Heart right ventricle (tissue), 16 donors: ENCODE data around the gene TRIM47. TPM values are rescaled to one million over a fixed set of nuclear protein-coding genes. Genes with fewer than 3 reads are reported as not detected.

Experiments
- ATAC-seq, 8 donors: fragments of 200-7000 bp; cut with Tn5 transposase; one replicate each; pipeline ENCODE4 v1.9.1; 2020; ENCODE audit warnings: mild to moderate bottlenecking in 8 of 8, moderate library complexity in 8 of 8, moderate number of reproducible peaks in 1 of 8
- DNase-seq, 2 donors: peaks; one replicate each; pipeline ENCODE4 v3.0.0-alpha.2; 2020
- H3K27ac ChIP-seq, 10 donors: fragments of 200-600 bp; sonication (generic) in 2 of 10; one replicate each; pipeline versions ENCODE4 v1.5.0 to v1.8.0; 2020 to 2022; ENCODE audit warnings: mild to moderate bottlenecking in 3 of 10
- H3K27me3 ChIP-seq, 7 donors: fragments of 200-600 bp; one replicate each; pipeline ENCODE4 v1.8.0; 2021 to 2022; ENCODE audit warnings: mild to moderate bottlenecking in 2 of 7
- H3K36me3 ChIP-seq, 9 donors: fragments of 200-600 bp; sonication (generic) in 1 of 9; one replicate each; pipeline versions ENCODE4 v1.5.0 to v1.8.0; 2020 to 2022; ENCODE audit warnings: mild to moderate bottlenecking in 2 of 9
- H3K4me1 ChIP-seq, 9 donors: fragments of 200-600 bp; sonication (generic) in 1 of 9; one replicate each; pipeline versions ENCODE4 v1.5.0 to v1.8.0; 2020 to 2022; ENCODE audit warnings: mild to moderate bottlenecking in 4 of 9
- H3K4me3 ChIP-seq, 10 donors: fragments of 200-600 bp; sonication (generic) in 2 of 10; one replicate each; pipeline versions ENCODE4 v1.5.0 to v1.8.0; 2020 to 2022; ENCODE audit warnings: mild to moderate bottlenecking in 7 of 10, moderate library complexity in 2 of 10
- H3K9me3 ChIP-seq, 11 donors: fragments of 200-600 bp in 10 of 11; sonication (generic) in 2 of 11; one replicate each; pipeline versions ENCODE4 v1.5.0 to v1.8.0; 2013 to 2022; ENCODE audit warnings: mild to moderate bottlenecking in 2 of 11, control low read depth in 1 of 11, moderate library complexity in 1 of 11
- WGBS, 2 donors: extraction: QIAGEN DNeasy Blood & Tissue Kit; methylation state at CpG; one replicate each; pipeline ENCODE4 v1.1.7; 2013; ENCODE audit warnings: inconsistent platforms in 1 of 2; 5-methylcytosine and 5-hydroxymethylcytosine counted together
- intact Hi-C, 10 donors: fragments of 100-400 bp; cut with DNase I; formaldehyde crosslinking; loops; one replicate each; pipeline versions ENCODE4 v1.11.1 to v1.14.2; 2022
- polyA plus RNA-seq, 2 donors: library from polyadenylated mRNA; stranded (reverse); fragments of 200-250 nt; gene quantifications; one replicate each; pipeline ENCODE4 v1.2.3, GENCODE V29; 2013
- total RNA-seq, 10 donors: library from RNA; stranded (reverse); fragmentation: NEBNext Ultra II Directional in 3 of 10; extraction: Animal tissue kit (Norgen Biotek cat#: 25700) in 3 of 10; gene quantifications; one replicate each; pipeline versions ENCODE4 v1.2.1 to v1.2.4, GENCODE V29; 2021 to 2023
- TF ChIP-seq, protein P1 (sequence below), 9 donors: fragments of 200-600 bp; sonication (generic) in 2 of 9; IDR thresholded peaks; one replicate each; pipeline versions ENCODE4 v1.5.0 to v1.8.0; 2021 to 2022; ENCODE audit warnings: antibody characterized with exemption in 9 of 9, mild to moderate bottlenecking in 5 of 9, moderate library complexity in 1 of 9
- donor health status: Arrhythmogenic right ventricular cardiomyopathy.
- donor health status: ischemic (EF 13 %, LVEDD 7.1; RV severe dilation, severe dysfunction).
- donor health status: healthy with polysubstance abuse.
- donor health status: DM: no; HTN: yes; CAD: no.
- donor health status: DM: no; HTN: no; CAD: no.
- donor health status: ischemic (EF 25% LVEDD 6.9; RV normal size, moderate dysfunction).
- donor health status: ischemic (EF 25% LVEDD 5.7; RV mildly dilated, moderate dysfunction).
- donor health status: healthy.
- donor health status: DM: yes; HTN: yes; CAD: no.
- donor health status: Ischemic cardiomyopathy.
- donor health status: ischemic (EF 35%, LVEDD 5.7; RV mildly dilated, moderate dysfunction).
- donor health status: nonischemic (EF 11% LVEDD 7.7; RV severe dilation, severe dysfunction).
- donor health status: DM: yes; HTN: yes; CAD: no.
- donor health status: PGD.
- donor health status: ischemic (EF 29% LVEDD 5.4; RV normal size, mild dysfunction).
- donor health status: nonischemic (EF 23%, LVEDD 6.1; RV moderate dilation, normal function).

Gene TRIM47
- total and polyA plus RNA-seq, 12 donors = 9.3 to 53.1 (median 22.5) TPM

DNA sequence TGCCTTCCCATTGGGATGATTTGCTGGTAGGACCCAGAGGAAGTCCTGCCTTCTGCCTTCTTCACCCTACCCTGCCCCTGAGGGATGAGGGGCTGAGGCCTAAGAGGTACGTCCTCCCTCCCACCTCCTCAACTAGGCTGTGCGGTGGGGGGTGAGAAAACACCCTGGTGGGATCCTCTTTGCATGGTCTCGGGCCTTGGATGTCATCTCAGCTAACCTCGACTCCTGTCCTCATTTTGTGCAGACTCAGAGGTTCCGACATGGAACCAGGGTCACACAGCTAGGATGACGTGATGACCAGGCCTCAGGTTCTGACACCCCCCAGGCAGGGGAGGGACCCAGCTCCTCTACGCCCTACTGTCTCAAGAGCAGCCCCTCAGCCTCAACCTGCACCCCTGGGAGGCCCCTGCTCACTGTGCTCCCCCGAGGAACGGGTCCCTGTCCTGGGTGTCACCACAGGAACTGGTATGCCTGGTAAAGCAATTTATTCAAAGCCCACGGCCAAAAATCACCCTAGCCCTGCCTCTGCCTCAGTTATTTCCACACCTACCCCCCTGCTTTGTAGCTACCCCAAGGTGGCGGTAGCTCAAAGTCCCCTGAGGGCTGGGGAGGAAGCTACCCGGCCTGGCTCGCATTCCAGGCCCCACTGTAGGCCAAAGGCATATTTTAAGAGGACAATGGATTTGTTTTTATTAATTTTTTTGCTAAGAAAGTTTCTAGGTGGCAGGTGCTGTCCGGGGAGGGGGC is 51.6 kb downstream of the TRIM47 start:
- DNase-seq (no peak), ATAC-seq (peak; percentile 1 to 48 (median 21))
- peaks cover 15 to 42% (median 25%) of the 10 kb centered on the region in 9 donors for H3K4me1 ChIP-seq
- WGBS, 2 donors = 60 to 75% methylated on average over 14 of the region's 14 CpGs
- no peaks in the 10 kb centered on the region for H3K27me3 ChIP-seq
- TF ChIP-seq, protein P1, sequence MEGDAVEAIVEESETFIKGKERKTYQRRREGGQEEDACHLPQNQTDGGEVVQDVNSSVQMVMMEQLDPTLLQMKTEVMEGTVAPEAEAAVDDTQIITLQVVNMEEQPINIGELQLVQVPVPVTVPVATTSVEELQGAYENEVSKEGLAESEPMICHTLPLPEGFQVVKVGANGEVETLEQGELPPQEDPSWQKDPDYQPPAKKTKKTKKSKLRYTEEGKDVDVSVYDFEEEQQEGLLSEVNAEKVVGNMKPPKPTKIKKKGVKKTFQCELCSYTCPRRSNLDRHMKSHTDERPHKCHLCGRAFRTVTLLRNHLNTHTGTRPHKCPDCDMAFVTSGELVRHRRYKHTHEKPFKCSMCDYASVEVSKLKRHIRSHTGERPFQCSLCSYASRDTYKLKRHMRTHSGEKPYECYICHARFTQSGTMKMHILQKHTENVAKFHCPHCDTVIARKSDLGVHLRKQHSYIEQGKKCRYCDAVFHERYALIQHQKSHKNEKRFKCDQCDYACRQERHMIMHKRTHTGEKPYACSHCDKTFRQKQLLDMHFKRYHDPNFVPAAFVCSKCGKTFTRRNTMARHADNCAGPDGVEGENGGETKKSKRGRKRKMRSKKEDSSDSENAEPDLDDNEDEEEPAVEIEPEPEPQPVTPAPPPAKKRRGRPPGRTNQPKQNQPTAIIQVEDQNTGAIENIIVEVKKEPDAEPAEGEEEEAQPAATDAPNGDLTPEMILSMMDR (IDR thresholded peaks at IDR 0.05) = no peak
- H3K9me3 ChIP-seq = no peaks in the 10 kb centered on the region
- intact Hi-C loops = loop anchor here in 3 of 10 donors (2.0 to 10.0 kb wide), 5 partner anchors 34 to 70 kb away; partner anchors contain the start of genes GALK1 (in 1 of the 3) and TRIM65 (in 1 of the 3)
- peak overlapping the region; percentile 52 to 88 (median 82) for H3K27ac ChIP-seq
- H3K4me3 ChIP-seq = peak overlapping the region in 1 of 10 donors; percentile 44
- peaks cover 0 to 96% (median 18%) of the 10 kb centered on the region in 9 donors for H3K36me3 ChIP-seq

DNA sequence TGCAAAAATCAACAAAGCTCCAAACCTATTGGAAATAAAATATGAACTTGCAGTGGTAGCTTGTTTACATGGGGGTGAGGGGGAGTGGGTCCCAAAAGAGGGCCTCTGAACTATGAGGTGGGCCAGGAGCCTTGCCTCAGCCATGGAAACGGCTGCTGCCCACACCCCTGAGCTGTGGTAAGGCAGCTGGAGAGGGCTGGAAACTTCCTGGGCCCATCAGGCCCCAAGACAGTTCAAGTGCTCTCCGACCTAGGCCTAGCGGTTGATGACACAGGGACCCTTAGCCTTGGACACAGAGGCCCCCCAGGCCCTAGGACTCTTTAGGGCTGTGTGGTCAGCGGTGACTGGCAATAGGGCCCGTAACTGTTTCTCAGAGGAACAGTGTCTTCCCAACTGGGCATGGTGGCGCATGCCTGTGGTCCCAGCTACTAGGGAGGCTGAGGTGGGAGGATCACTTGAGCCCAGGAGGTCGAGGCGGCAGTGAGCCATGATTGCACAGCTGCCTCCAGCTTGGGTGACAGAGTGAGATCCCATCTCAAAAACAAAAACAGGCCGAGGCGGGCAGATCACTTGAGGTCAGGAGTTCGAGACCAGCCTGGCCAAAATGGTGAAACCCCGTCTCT is 52.5 kb downstream of the TRIM47 start:
- TF ChIP-seq, protein P1 (IDR thresholded peaks at IDR 0.05) = no peak
- 91 to 94% methylated on average over 12 of the region's 12 CpGs for WGBS, 2 donors
- Histone ChIP-seq H3K9me3 (no peaks in the 10 kb centered on the region), H3K36me3 (peaks cover 0 to 96% (median 24%) of the 10 kb centered on the region in 9 donors), H3K27me3 (no peaks in the 10 kb centered on the region), H3K4me1 (peaks cover 15 to 42% (median 20%) of the 10 kb centered on the region in 9 donors), H3K4me3 (no peak overlapping the region), H3K27ac (peak overlapping the region in 1 of 10 donors; percentile 30)
- DNase-seq (no peak), ATAC-seq (no peak)
- intact Hi-C loops = loop anchor here in 3 of 10 donors (2.0 to 10.0 kb wide), 5 partner anchors 34 to 71 kb away; partner anchors contain the start of genes GALK1 (in 1 of the 3) and TRIM65 (in 1 of the 3)

DNA sequence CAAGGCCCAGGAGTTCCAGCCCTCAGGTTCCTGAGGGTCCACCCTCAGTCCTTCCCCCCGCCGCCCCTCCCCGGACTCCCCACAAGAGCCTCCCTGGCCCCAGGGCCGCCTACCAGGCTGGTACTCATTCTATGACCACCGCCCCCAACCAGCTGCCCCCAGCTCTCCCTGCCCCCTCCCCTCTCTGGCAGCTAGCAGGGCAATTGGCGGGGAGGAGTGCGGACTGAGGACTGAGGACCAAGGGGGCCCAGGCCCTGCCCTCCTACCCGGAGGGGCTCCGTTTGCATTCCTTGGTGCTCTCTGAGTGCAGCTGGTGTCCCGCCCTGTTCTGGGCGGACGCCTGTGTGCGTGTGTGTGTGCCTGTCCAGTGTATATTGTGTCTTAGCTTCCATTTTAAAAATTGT is 53.2 kb downstream of the TRIM47 start:
- peaks cover 0 to 96% (median 30%) of the 10 kb centered on the region in 9 donors for H3K36me3 ChIP-seq
- 88 to 90% methylated on average over 11 to 13 of the region's 13 CpGs for WGBS, 2 donors
- no peak for DNase-seq
- no peaks in the 10 kb centered on the region for H3K9me3 ChIP-seq
- peak overlapping the region in 4 of 10 donors; percentile 20 to 60 (median 42) for H3K27ac ChIP-seq
- intact Hi-C loops = loop anchor here in 3 of 10 donors (5.0 to 10.0 kb wide), 4 partner anchors 33 to 58 kb away; partner anchors contain the start of gene GALK1 (in 1 of the 3)
- ATAC-seq = no peak
- no peaks in the 10 kb centered on the region for H3K27me3 ChIP-seq
- TF ChIP-seq, protein P1 (IDR thresholded peaks at IDR 0.05) = no peak
- H3K4me1 ChIP-seq = peaks cover 15 to 42% (median 20%) of the 10 kb centered on the region in 9 donors
- no peak overlapping the region for H3K4me3 ChIP-seq

DNA sequence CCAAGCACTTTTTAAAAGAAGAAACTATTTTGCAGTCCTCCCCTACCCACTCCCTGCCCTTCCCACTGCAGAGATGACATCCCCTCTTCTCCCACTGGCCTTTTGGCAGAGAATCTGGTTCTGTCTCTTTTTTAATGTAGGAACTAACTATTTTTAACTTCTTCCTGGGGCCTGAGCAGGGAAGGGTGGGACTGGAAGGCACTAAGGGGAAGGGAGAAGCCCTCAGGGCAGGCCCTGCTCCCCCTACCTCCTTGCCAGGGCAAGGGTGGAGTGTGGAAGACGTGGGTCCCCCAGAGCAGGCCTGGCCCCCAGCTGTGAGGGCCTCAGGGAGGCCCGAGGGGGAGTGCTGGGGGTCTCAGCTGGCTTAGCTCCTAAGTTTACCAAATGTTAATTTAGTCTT is 53.7 kb downstream of the TRIM47 start:
- Histone ChIP-seq H3K36me3 (peaks cover 4 to 96% (median 35%) of the 10 kb centered on the region in 9 donors), H3K4me1 (peaks cover 15 to 42% (median 20%) of the 10 kb centered on the region in 9 donors), H3K27ac (peak overlapping the region in 5 of 10 donors; percentile 10 to 60 (median 30)), H3K27me3 (no peaks in the 10 kb centered on the region), H3K4me3 (no peak overlapping the region), H3K9me3 (no peaks in the 10 kb centered on the region)
- intact Hi-C loops = loop anchor here in 3 of 10 donors (5.0 to 10.0 kb wide), 4 partner anchors 32 to 57 kb away; partner anchors contain the start of gene GALK1 (in 1 of the 3)
- TF ChIP-seq, protein P1 (IDR thresholded peaks at IDR 0.05) = no peak
- no peak for DNase-seq
- no peak for ATAC-seq
- WGBS, 2 donors = 48 to 61% methylated on average over 2 of the region's 2 CpGs
